K562 (cell line): Measurements from ENCODE around the gene JSRP1. TPM values are rescaled to one million over a fixed set of nuclear protein-coding genes. Genes with fewer than 3 reads are reported as not detected.

Source experiments
- CEBPG ChIP-seq, 3 experiments: fragments of 200-800 bp in 1 of 3; sonication (Bioruptor generic) in 1 of 3; sonication (generic) in 1 of 3; formaldehyde crosslinking in 1 of 3; IDR thresholded peaks in 2 of 3; conservative IDR thresholded peaks in 1 of 3; 2 replicates each; pipeline versions ENCODE4 v1.6.1 to v1.8.0; 2016 to 2022; ENCODE audit warnings: missing compliant biosample characterization in 2 of 3, missing genetic modification characterization in 2 of 3, mild to moderate bottlenecking in 1 of 3, missing genetic modification reagents in 1 of 3
- CREB1 ChIP-seq, 2 experiments: sonication (generic) in 1 of 2; formaldehyde crosslinking in 1 of 2; IDR thresholded peaks; 2 replicates each; pipeline versions ENCODE4 v1.6.1 to v1.8.0; 2012 to 2022; ENCODE audit warnings: inconsistent platforms in 1 of 2, mild to moderate bottlenecking in 1 of 2, missing genetic modification reagents in 1 of 2, moderate library complexity in 1 of 2
- ETV6 ChIP-seq, 3 experiments: fragments of 150-350 bp in 1 of 3; sonication (generic) in 1 of 3; formaldehyde crosslinking in 1 of 3; IDR thresholded peaks; 2 replicates each; pipeline versions ENCODE4 v1.6.1 to v1.8.0; 2014 to 2022; ENCODE audit warnings: borderline replicate concordance in 2 of 3, low read depth in 2 of 3, antibody characterized with exemption in 1 of 3, low read length in 1 of 3, mild to moderate bottlenecking in 1 of 3, missing genetic modification reagents in 1 of 3
- FOSL1 ChIP-seq: fragments of 200-800 bp; sonication (Bioruptor generic); conservative IDR thresholded peaks from 2 replicates; pipeline ENCODE4 v1.6.1; 2016; ENCODE audit warnings: missing genetic modification characterization, missing compliant biosample characterization
- GATAD2B ChIP-seq: fragments of 450-650 bp; IDR thresholded peaks from 2 replicates; pipeline ENCODE4 v1.6.1; 2017; ENCODE audit warnings: mild to moderate bottlenecking, borderline replicate concordance
- HDAC1 ChIP-seq, 2 experiments: fragments of 450-650 bp; IDR thresholded peaks; 2 replicates each; pipeline ENCODE4 v1.6.1; 2016 to 2017; ENCODE audit warnings: inconsistent platforms in 1 of 2, mild to moderate bottlenecking in 1 of 2, moderate library complexity in 1 of 2
- HDGF ChIP-seq: fragments of 450-650 bp; IDR thresholded peaks from 2 replicates; pipeline ENCODE4 v1.6.1; 2016
- KDM4B ChIP-seq, 2 experiments: fragments of 450-650 bp in 1 of 2; sonication (generic) in 1 of 2; IDR thresholded peaks; 2 replicates each; pipeline ENCODE4 v1.6.1; 2016 to 2017; ENCODE audit warnings: borderline replicate concordance in 2 of 2, antibody characterized with exemption in 1 of 2, low read depth in 1 of 2, mild to moderate bottlenecking in 1 of 2
- KLF16 ChIP-seq: IDR thresholded peaks from 2 replicates; pipeline ENCODE4 v1.6.1; 2016; ENCODE audit warnings: antibody characterized with exemption
- MAFG ChIP-seq: fragments of 450-650 bp; conservative IDR thresholded peaks from 2 replicates; pipeline ENCODE4 v1.6.1; 2016; ENCODE audit warnings: missing genetic modification characterization, missing compliant biosample characterization
- MBD2 ChIP-seq: sonication (generic); IDR thresholded peaks from 2 replicates; pipeline ENCODE4 v1.6.1; 2016; ENCODE audit warnings: low read depth, borderline replicate concordance
- PTBP1 ChIP-seq: fragments of 200-400 bp; formaldehyde crosslinking; IDR thresholded peaks from 2 replicates; pipeline ENCODE4 v1.6.1; 2017; ENCODE audit warnings: low read depth, low read length
- TAF7 ChIP-seq: fragments of 450-650 bp; IDR thresholded peaks from 2 replicates; pipeline ENCODE4 v1.6.1; 2016; ENCODE audit warnings: missing genetic modification characterization, missing compliant biosample characterization
- ZNF311 ChIP-seq: fragments of 250-450 bp; sonication (Bioruptor Pico); IDR thresholded peaks from 2 replicates; pipeline ENCODE4 v1.4.0; 2020; ENCODE audit warnings: mild to moderate bottlenecking, moderate library complexity
- ZNF766 ChIP-seq: fragments of 200-800 bp; sonication (Bioruptor generic); conservative IDR thresholded peaks from 2 replicates; pipeline ENCODE4 v1.6.1; 2016; ENCODE audit warnings: missing genetic modification characterization, missing compliant biosample characterization
- polyA plus RNA-seq, 8 experiments: library from polyadenylated mRNA; depleted of rRNA in 4 of 8; stranded (reverse) in 5 of 8; unstranded in 3 of 8; fragments of >200 nt; fragmentation: Nextera tagmentation in 2 of 8; fragmentation: Illumina TruSeq in 1 of 8; extraction: Ambion mirVana in 2 of 8; extraction: Trizol in 1 of 8; gene quantifications; 2 replicates each; pipeline versions ENCODE4 v1.2.1 to v1.2.3, GENCODE V29; 2011 to 2014; ENCODE audit warnings: inconsistent platforms in 1 of 8, missing spikeins in 1 of 8
- total RNA-seq, 7 experiments: library from RNA; depleted of rRNA in 6 of 7; stranded (reverse); fragments of >200 nt in 6 of 7; fragmentation: Illumina TruSeq in 2 of 7; extraction: Trizol in 2 of 7; gene quantifications; 2 replicates each; pipeline versions ENCODE4 v1.2.1 to v1.2.3, GENCODE V29; 2011 to 2021; ENCODE audit warnings: low replicate concordance in 1 of 7
- TF ChIP-seq, protein P1 (sequence below): fragments of 250-450 bp; sonication (Bioruptor Pico); IDR thresholded peaks from 2 replicates; pipeline ENCODE4 v1.5.0; 2022; ENCODE audit warnings: mild to moderate bottlenecking
- TF ChIP-seq, protein P2 (sequence below): IDR thresholded peaks from 3 replicates; pipeline ENCODE4 v1.6.1; 2011; ENCODE audit warnings: borderline replicate concordance, mild to moderate bottlenecking, moderate library complexity; ENCODE audit not compliant: insufficient read length; ENCODE audit errors: extremely low read depth
- TF ChIP-seq, protein P3 (sequence below): sonication (generic); formaldehyde crosslinking; IDR thresholded peaks from 2 replicates; pipeline ENCODE4 v1.8.0; 2022; ENCODE audit warnings: mild to moderate bottlenecking, missing genetic modification reagents

The JSRP1 gene
- total and polyA plus RNA-seq, 9 of the 15 experiments (the other 6 are each of a cell fraction or from before 2014, with no cell fraction given): 0.08 to 1.2 (median 0.51) TPM; not detected in 4

DNA sequence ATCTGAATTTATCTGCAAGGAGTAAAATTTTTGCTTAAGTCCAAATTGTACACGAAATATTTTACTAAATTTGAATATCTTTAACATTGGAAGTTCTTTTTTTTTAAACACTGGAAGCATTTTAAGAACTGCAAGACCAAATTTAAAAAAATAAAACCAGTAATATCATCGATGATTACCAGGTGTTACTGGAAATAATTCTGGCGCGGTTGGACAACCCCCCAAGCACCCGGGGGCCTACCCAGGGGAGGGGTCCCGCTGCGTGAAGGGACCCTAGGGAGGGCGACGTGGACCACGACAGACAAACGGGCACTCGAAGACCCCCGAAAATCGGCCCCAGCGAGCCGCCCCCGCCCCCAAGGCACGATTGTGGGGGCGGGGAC is 12.6 kb upstream of the JSRP1 start (continued):
- TF ChIP-seq CEBPG (CRISPR knock-in tag; IDR thresholded peaks at IDR 0.05) (no peak), CEBPG (tag; conservative IDR thresholded peaks at IDR 0.05 in 1 of 2, IDR thresholded peaks at IDR 0.05 in 1 of 2) (no peak), HDAC1 (IDR thresholded peaks at IDR 0.05) (no peak), FOSL1 (tag) (no peak; the same call in 1 of the 2 replicates), MAFG (tag) (no peak), MBD2 (no peak), GATAD2B (0 out of 2 replicates have a peak, but pooled peaks have one; percentile 53), HDGF (no peak), KDM4B (IDR thresholded peaks at IDR 0.05; ENCODE audit: borderline replicate concordance in 2 of 2, low read depth in 1 of 2) (no peak), ETV6 (IDR thresholded peaks at IDR 0.05; ENCODE audit: borderline replicate concordance in 1 of 2, low read depth in 2 of 2, low read length in 1 of 2) (no peak), ETV6 (CRISPR knock-in tag; IDR thresholded peaks at IDR 0.05; ENCODE audit: borderline replicate concordance) (no peak), CREB1 (IDR thresholded peaks at IDR 0.05) (no peak), CREB1 (CRISPR knock-in tag; IDR thresholded peaks at IDR 0.05) (no peak), ZNF311 (CRISPR knock-in tag) (peak; percentile 60; the same call in 1 of the 2 replicates), ZNF766 (CRISPR knock-in tag) (no peak), KLF16 (no peak), TAF7 (tag) (no peak), PTBP1 (no peak)
- TF ChIP-seq, protein P1, sequence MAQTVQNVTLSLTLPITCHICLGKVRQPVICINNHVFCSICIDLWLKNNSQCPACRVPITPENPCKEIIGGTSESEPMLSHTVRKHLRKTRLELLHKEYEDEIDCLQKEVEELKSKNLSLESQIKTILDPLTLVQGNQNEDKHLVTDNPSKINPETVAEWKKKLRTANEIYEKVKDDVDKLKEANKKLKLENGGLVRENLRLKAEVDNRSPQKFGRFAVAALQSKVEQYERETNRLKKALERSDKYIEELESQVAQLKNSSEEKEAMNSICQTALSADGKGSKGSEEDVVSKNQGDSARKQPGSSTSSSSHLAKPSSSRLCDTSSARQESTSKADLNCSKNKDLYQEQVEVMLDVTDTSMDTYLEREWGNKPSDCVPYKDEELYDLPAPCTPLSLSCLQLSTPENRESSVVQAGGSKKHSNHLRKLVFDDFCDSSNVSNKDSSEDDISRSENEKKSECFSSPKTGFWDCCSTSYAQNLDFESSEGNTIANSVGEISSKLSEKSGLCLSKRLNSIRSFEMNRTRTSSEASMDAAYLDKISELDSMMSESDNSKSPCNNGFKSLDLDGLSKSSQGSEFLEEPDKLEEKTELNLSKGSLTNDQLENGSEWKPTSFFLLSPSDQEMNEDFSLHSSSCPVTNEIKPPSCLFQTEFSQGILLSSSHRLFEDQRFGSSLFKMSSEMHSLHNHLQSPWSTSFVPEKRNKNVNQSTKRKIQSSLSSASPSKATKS (CRISPR knock-in tag): no peak
- TF ChIP-seq, protein P2, sequence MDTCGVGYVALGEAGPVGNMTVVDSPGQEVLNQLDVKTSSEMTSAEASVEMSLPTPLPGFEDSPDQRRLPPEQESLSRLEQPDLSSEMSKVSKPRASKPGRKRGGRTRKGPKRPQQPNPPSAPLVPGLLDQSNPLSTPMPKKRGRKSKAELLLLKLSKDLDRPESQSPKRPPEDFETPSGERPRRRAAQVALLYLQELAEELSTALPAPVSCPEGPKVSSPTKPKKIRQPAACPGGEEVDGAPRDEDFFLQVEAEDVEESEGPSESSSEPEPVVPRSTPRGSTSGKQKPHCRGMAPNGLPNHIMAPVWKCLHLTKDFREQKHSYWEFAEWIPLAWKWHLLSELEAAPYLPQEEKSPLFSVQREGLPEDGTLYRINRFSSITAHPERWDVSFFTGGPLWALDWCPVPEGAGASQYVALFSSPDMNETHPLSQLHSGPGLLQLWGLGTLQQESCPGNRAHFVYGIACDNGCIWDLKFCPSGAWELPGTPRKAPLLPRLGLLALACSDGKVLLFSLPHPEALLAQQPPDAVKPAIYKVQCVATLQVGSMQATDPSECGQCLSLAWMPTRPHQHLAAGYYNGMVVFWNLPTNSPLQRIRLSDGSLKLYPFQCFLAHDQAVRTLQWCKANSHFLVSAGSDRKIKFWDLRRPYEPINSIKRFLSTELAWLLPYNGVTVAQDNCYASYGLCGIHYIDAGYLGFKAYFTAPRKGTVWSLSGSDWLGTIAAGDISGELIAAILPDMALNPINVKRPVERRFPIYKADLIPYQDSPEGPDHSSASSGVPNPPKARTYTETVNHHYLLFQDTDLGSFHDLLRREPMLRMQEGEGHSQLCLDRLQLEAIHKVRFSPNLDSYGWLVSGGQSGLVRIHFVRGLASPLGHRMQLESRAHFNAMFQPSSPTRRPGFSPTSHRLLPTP: no peak
- TF ChIP-seq, protein P3, sequence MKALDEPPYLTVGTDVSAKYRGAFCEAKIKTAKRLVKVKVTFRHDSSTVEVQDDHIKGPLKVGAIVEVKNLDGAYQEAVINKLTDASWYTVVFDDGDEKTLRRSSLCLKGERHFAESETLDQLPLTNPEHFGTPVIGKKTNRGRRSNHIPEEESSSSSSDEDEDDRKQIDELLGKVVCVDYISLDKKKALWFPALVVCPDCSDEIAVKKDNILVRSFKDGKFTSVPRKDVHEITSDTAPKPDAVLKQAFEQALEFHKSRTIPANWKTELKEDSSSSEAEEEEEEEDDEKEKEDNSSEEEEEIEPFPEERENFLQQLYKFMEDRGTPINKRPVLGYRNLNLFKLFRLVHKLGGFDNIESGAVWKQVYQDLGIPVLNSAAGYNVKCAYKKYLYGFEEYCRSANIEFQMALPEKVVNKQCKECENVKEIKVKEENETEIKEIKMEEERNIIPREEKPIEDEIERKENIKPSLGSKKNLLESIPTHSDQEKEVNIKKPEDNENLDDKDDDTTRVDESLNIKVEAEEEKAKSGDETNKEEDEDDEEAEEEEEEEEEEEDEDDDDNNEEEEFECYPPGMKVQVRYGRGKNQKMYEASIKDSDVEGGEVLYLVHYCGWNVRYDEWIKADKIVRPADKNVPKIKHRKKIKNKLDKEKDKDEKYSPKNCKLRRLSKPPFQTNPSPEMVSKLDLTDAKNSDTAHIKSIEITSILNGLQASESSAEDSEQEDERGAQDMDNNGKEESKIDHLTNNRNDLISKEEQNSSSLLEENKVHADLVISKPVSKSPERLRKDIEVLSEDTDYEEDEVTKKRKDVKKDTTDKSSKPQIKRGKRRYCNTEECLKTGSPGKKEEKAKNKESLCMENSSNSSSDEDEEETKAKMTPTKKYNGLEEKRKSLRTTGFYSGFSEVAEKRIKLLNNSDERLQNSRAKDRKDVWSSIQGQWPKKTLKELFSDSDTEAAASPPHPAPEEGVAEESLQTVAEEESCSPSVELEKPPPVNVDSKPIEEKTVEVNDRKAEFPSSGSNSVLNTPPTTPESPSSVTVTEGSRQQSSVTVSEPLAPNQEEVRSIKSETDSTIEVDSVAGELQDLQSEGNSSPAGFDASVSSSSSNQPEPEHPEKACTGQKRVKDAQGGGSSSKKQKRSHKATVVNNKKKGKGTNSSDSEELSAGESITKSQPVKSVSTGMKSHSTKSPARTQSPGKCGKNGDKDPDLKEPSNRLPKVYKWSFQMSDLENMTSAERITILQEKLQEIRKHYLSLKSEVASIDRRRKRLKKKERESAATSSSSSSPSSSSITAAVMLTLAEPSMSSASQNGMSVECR (CRISPR knock-in tag): no peak
